ENCODE measurements around the gene ARHGAP33.
A peak's percentile ranks its signal among the peaks of the same experiment; 100 is the strongest.

ARHGAP33 gene

GRCh38 chr19:35745328-35746086 is 29.9 kb upstream of the ARHGAP33 start, which contains the start of the genes PSENEN and U2AF1L4:
PSENEN (plus strand) TSS chr19:35745651; CDS start chr19:35745931, 280 bp downstream.
U2AF1L4 (minus strand) TSS chr19:35745418; CDS start chr19:35745391, 27 bp downstream.
- TF ChIP-seq GATA1 (IDR thresholded peaks at IDR 0.05; ENCODE audit: low read depth, low read length) (no peak), POLR2A (IDR thresholded peaks at IDR 0.05; ENCODE audit: low read length) (peak; percentile 46)
- DNase-seq: peak; percentile 99 to 100

- no peak for TF ChIP-seq GATA1 (IDR thresholded peaks at IDR 0.05; ENCODE audit: low read depth, low read length)
- TF ChIP-seq POLR2A (IDR thresholded peaks at IDR 0.05; ENCODE audit: low read length): no peak
- DNase-seq: no peak
These were observed 29.3 kb upstream of the ARHGAP33 start for GRCh38 chr19:35746087-35746462.

GRCh38 chr19:35746531-35746930 is 28.8 kb upstream of the ARHGAP33 start:
- no peak for DNase-seq
- no peak for TF ChIP-seq POLR2A (IDR thresholded peaks at IDR 0.05; ENCODE audit: low read length)
- no peak for TF ChIP-seq GATA1 (IDR thresholded peaks at IDR 0.05; ENCODE audit: low read depth, low read length)

- peak; percentile 99 for DNase-seq
- TF ChIP-seq GATA1 (IDR thresholded peaks at IDR 0.05; ENCODE audit: low read depth, low read length) (no peak), POLR2A (IDR thresholded peaks at IDR 0.05; ENCODE audit: low read length) (peak; percentile 77)
These were observed 27.0 kb upstream of the ARHGAP33 start, which contains the start of gene LIN37 for GRCh38 chr19:35748106-35749020. LIN37 (plus strand) TSS chr19:35748576; CDS start chr19:35748725, 149 bp downstream.

- TF ChIP-seq GATA1 (IDR thresholded peaks at IDR 0.05; ENCODE audit: low read depth, low read length) (no peak), POLR2A (IDR thresholded peaks at IDR 0.05; ENCODE audit: low read length) (no peak)
- DNase-seq: no peak
These were observed 25.2 kb upstream of the ARHGAP33 start for GRCh38 chr19:35750167-35750566.

- DNase-seq: no peak
- no peak for TF ChIP-seq GATA1 (IDR thresholded peaks at IDR 0.05; ENCODE audit: low read depth, low read length)
- TF ChIP-seq POLR2A (IDR thresholded peaks at IDR 0.05; ENCODE audit: low read length): no peak
These were observed 23.3 kb upstream of the ARHGAP33 start for GRCh38 chr19:35751839-35752745.

- TF ChIP-seq POLR2A (IDR thresholded peaks at IDR 0.05; ENCODE audit: low read length): no peak
- no peak for TF ChIP-seq GATA1 (IDR thresholded peaks at IDR 0.05; ENCODE audit: low read depth, low read length)
- no peak for DNase-seq
These were observed 22.5 kb upstream of the ARHGAP33 start for GRCh38 chr19:35752746-35753350.

- TF ChIP-seq POLR2A (IDR thresholded peaks at IDR 0.05; ENCODE audit: low read length): no peak
- TF ChIP-seq GATA1 (IDR thresholded peaks at IDR 0.05; ENCODE audit: low read depth, low read length): no peak
- DNase-seq: no peak
These were observed 21.6 kb upstream of the ARHGAP33 start for GRCh38 chr19:35753634-35754369.

GRCh38 chr19:35754370-35755130 is 20.8 kb upstream of the ARHGAP33 start:
- TF ChIP-seq POLR2A (IDR thresholded peaks at IDR 0.05; ENCODE audit: low read length) (no peak), GATA1 (IDR thresholded peaks at IDR 0.05; ENCODE audit: low read depth, low read length) (no peak)
- DNase-seq: no peak

GRCh38 chr19:35755131-35755549 is 20.2 kb upstream of the ARHGAP33 start:
- no peak for DNase-seq
- TF ChIP-seq POLR2A (IDR thresholded peaks at IDR 0.05; ENCODE audit: low read length) (no peak), GATA1 (IDR thresholded peaks at IDR 0.05; ENCODE audit: low read depth, low read length) (no peak)

- DNase-seq: peak; percentile 65 to 78
- TF ChIP-seq GATA1 (IDR thresholded peaks at IDR 0.05; ENCODE audit: low read depth, low read length): no peak
- no peak for TF ChIP-seq POLR2A (IDR thresholded peaks at IDR 0.05; ENCODE audit: low read length)
These were observed 19.6 kb upstream of the ARHGAP33 start for GRCh38 chr19:35755550-35756376.
